K562 (cell line): Measurements from ENCODE around the gene STT3B. TPM values are rescaled to one million over a fixed set of nuclear protein-coding genes. Genes with fewer than 3 reads are reported as not detected.
A peak's percentile ranks its signal among the peaks of the same experiment; 100 is the strongest.

Source experiments
- ATAC-seq: fragments of 200-7000 bp; cut with Tn5 transposase; 3 replicates; pipeline ENCODE4 v1.9.1; 2020; ENCODE audit warnings: moderate library complexity
- BruUV-seq: library from RNA; stranded (reverse); fragments of 400-500 nt; replicated peaks from 2 replicates; lab custom pipeline; 2021; lab: Mats Ljungman, UMichigan
- CTCF ChIA-PET: fragments of 300-600 bp; formaldehyde crosslinking; extraction: SDS; loops from one replicate; lab custom pipeline; 2021; ENCODE audit warnings: low intra/inter-chr PET ratio; lab: Yijun Ruan, JAX
- POLR2A ChIA-PET: fragments of 300-600, 350-650 bp; sonication (Branson Sonifier 250); formaldehyde crosslinking; extraction: SDS; loops from one replicate; lab custom pipeline; 2021; ENCODE audit warnings: antibody characterized with exemption, inconsistent platforms; lab: Yijun Ruan, JAX
- DNase-seq, 4 experiments: peaks; one replicate each; pipeline versions ENCODE4 v3.0.0 to v3.0.0-alpha.2; 2011 to 2018; ENCODE audit warnings: low spot score in 3 of 4, mixed read lengths in 3 of 4; ENCODE audit errors: extremely low read depth in 1 of 4
- FAIRE-seq: peaks from 2 replicates; lab custom pipeline; 2011; peaks lifted over from hg19 to GRCh38; lab: Jason Lieb, UNC
- H2AFZ ChIP-seq: 2 replicates; pipeline ENCODE4 v1.6.0; 2011; ENCODE audit warnings: low read depth, low read length, control low read depth, inconsistent platforms
- H3K27ac ChIP-seq: fragments of 200-600 bp; 3 replicates; pipeline ENCODE4 v1.8.0; 2011; ENCODE audit warnings: low read depth, mild to moderate bottlenecking, control low read depth, inconsistent platforms, low read length, moderate library complexity, mixed read lengths; ENCODE audit errors: extremely low read depth
- H3K27me3 ChIP-seq, 2 experiments: fragments of 300-600 bp in 1 of 2; 2 replicates in 1 of 2; 3 replicates in 1 of 2; pipeline versions ENCODE4 v1.6.0 to v1.8.0; 2011; ENCODE audit warnings: inconsistent platforms in 2 of 2, low read length in 2 of 2, mild to moderate bottlenecking in 1 of 2, mixed read lengths in 1 of 2, moderate library complexity in 1 of 2; ENCODE audit not compliant: control insufficient read depth in 2 of 2, insufficient read depth in 2 of 2
- H3K36me3 ChIP-seq: fragments of 300-600 bp; 3 replicates; pipeline ENCODE4 v1.8.0; 2011; ENCODE audit warnings: mild to moderate bottlenecking, low read length, inconsistent platforms; ENCODE audit not compliant: control insufficient read depth, insufficient read depth
- H3K4me1 ChIP-seq, 2 experiments: fragments of 200-600 bp in 1 of 2; replicated peaks in 1 of 2; 2 replicates in 1 of 2; 3 replicates in 1 of 2; pipeline versions ENCODE4 v1.5.1 to v1.8.0; 2011; ENCODE audit warnings: inconsistent platforms in 2 of 2, low read length in 2 of 2, mild to moderate bottlenecking in 1 of 2, mixed read lengths in 1 of 2, moderate library complexity in 1 of 2; ENCODE audit not compliant: control insufficient read depth in 2 of 2, insufficient read depth in 2 of 2
- H3K4me2 ChIP-seq: 2 replicates; pipeline ENCODE4 v1.6.1; 2011; ENCODE audit warnings: low read length, control low read depth, inconsistent platforms, mixed read lengths; ENCODE audit not compliant: insufficient read depth
- H3K4me3 ChIP-seq: fragments of 200-600 bp; sonication (generic), shearing (Covaris generic); 2 replicates; pipeline ENCODE4 v1.5.1; 2016; ENCODE audit warnings: control low read depth, inconsistent platforms
- H3K79me2 ChIP-seq: fragments of 200-600 bp; 3 replicates; pipeline ENCODE4 v1.8.0; 2011; ENCODE audit warnings: low read length, inconsistent platforms; ENCODE audit not compliant: control insufficient read depth, insufficient read depth
- H3K9ac ChIP-seq, 2 experiments: 2 replicates each; pipeline versions ENCODE4 v1.6.0 to v1.6.1; 2011; ENCODE audit warnings: low read depth in 2 of 2, low read length in 2 of 2, control low read depth in 1 of 2, inconsistent platforms in 1 of 2, mild to moderate bottlenecking in 1 of 2, mixed read lengths in 1 of 2; ENCODE audit not compliant: insufficient read depth in 1 of 2
- H3K9me1 ChIP-seq: one replicate; pipeline ENCODE4 v1.6.0; 2011; ENCODE audit warnings: inconsistent platforms, mild to moderate bottlenecking, low read length, moderate library complexity; ENCODE audit not compliant: control insufficient read depth, insufficient read depth
- H3K9me3 ChIP-seq: replicated peaks from 2 replicates; pipeline ENCODE4 v1.5.1; 2011; ENCODE audit warnings: low read depth, low read length, inconsistent platforms; ENCODE audit not compliant: control insufficient read depth, insufficient read depth
- H4K20me1 ChIP-seq: replicated peaks from 2 replicates; pipeline ENCODE4 v1.6.1; 2011; ENCODE audit warnings: low read length, inconsistent platforms, mixed read lengths; ENCODE audit not compliant: control insufficient read depth, insufficient read depth
- ATF1 ChIP-seq, 2 experiments: fragments of 450-650 bp in 1 of 2; IDR thresholded peaks; 2 replicates each; pipeline ENCODE4 v1.6.1; 2016; ENCODE audit warnings: missing compliant biosample characterization in 1 of 2, missing genetic modification characterization in 1 of 2
- CSDE1 ChIP-seq, 2 experiments: fragments of 450-650 bp; IDR thresholded peaks; 2 replicates each; pipeline ENCODE4 v1.6.1; 2016; ENCODE audit warnings: mild to moderate bottlenecking in 1 of 2
- ETS2 ChIP-seq: IDR thresholded peaks from 2 replicates; pipeline ENCODE4 v1.6.1; 2016; ENCODE audit warnings: borderline replicate concordance, missing genetic modification characterization, mild to moderate bottlenecking, moderate library complexity, missing compliant biosample characterization; ENCODE audit not compliant: poor library complexity, severe bottlenecking
- GTF2B ChIP-seq: IDR thresholded peaks from 2 replicates; pipeline ENCODE4 v1.6.1; 2011; ENCODE audit not compliant: insufficient read length; ENCODE audit errors: extremely low read depth
- JUNB ChIP-seq: fragments of 450-650 bp; formaldehyde crosslinking; conservative IDR thresholded peaks from 2 replicates; pipeline ENCODE4 v1.4.0; 2020; ENCODE audit warnings: mild to moderate bottlenecking
- KDM2B ChIP-seq: fragments of 250-450 bp; sonication (Bioruptor Pico); IDR thresholded peaks from 2 replicates; pipeline ENCODE4 v1.8.0; 2021; ENCODE audit warnings: mild to moderate bottlenecking, moderate library complexity
- KHSRP ChIP-seq: fragments of 450-650 bp; IDR thresholded peaks from 2 replicates; pipeline ENCODE4 v1.6.1; 2017
- MIER1 ChIP-seq: fragments of 450-650 bp; IDR thresholded peaks from 2 replicates; pipeline ENCODE4 v1.6.1; 2016; ENCODE audit warnings: antibody characterized with exemption, mild to moderate bottlenecking, low read depth
- PRMT5 ChIP-seq: sonication (generic); formaldehyde crosslinking; IDR thresholded peaks from 2 replicates; pipeline ENCODE4 v1.5.0; 2020; ENCODE audit warnings: missing genetic modification reagents
- TAF1 ChIP-seq: IDR thresholded peaks from 2 replicates; pipeline ENCODE4 v1.6.1; 2011; ENCODE audit warnings: mild to moderate bottlenecking, low read length, moderate library complexity; ENCODE audit not compliant: insufficient read depth, control insufficient read depth, severe bottlenecking; ENCODE audit errors: extremely low read depth
- ZNF507 ChIP-seq: conservative IDR thresholded peaks from 2 replicates; pipeline ENCODE4 v1.6.1; 2017; ENCODE audit warnings: missing genetic modification characterization, missing compliant biosample characterization
- WGBS: fragments of 100-300 bp; shearing (Covaris generic); methylation state at CpG from one replicate; pipeline ENCODE4 v1.1.6; 2016; ENCODE audit warnings: low coverage, mixed read lengths; ENCODE audit not compliant: insufficient coverage; ENCODE audit errors: missing lambda C conversion rate; 5-methylcytosine and 5-hydroxymethylcytosine counted together
- in situ Hi-C: fragments of 300-500 bp; cut with MboI; formaldehyde crosslinking; loops from 4 replicates; pipeline ENCODE4 v1.15.0; 2018; ENCODE audit warnings: inconsistent platforms, mixed read lengths
- intact Hi-C: fragments of 100-400 bp; cut with micrococcal nuclease; formaldehyde crosslinking; loops from 2 replicates; pipeline ENCODE4 v1.14.2; 2022
- polyA plus RNA-seq, 8 experiments: library from polyadenylated mRNA; depleted of rRNA in 4 of 8; stranded (reverse) in 5 of 8; unstranded in 3 of 8; fragments of >200 nt; fragmentation: Nextera tagmentation in 2 of 8; fragmentation: Illumina TruSeq in 1 of 8; extraction: Ambion mirVana in 2 of 8; extraction: Trizol in 1 of 8; gene quantifications; 2 replicates each; pipeline versions ENCODE4 v1.2.1 to v1.2.3, GENCODE V29; 2011 to 2014; ENCODE audit warnings: inconsistent platforms in 1 of 8, missing spikeins in 1 of 8
- total RNA-seq, 7 experiments: library from RNA; depleted of rRNA in 6 of 7; stranded (reverse); fragments of >200 nt in 6 of 7; fragmentation: Illumina TruSeq in 2 of 7; extraction: Trizol in 2 of 7; gene quantifications; 2 replicates each; pipeline versions ENCODE4 v1.2.1 to v1.2.3, GENCODE V29; 2011 to 2021; ENCODE audit warnings: low replicate concordance in 1 of 7

Gene STT3B
- total and polyA plus RNA-seq, 9 of the 15 experiments (the other 6 are each of a cell fraction or from before 2014, with no cell fraction given), result 22.4 to 147 (median 100) TPM

- Histone ChIP-seq H3K9ac (no peak overlapping the region), H3K9me3 (no peaks in the 10 kb centered on the region), H3K27ac (no peak overlapping the region), H4K20me1 (peaks cover 31% of the 10 kb centered on the region), H3K9me1 (peaks cover 2% of the 10 kb centered on the region), H3K27me3 (no peaks in the 10 kb centered on the region), H3K36me3 (no peaks in the 10 kb centered on the region), H3K4me1 (peaks cover 0 to 9% of the 10 kb centered on the region in 2 experiments; a peak in 3 of 5 replicates), H2AFZ (no peak overlapping the region), H3K4me3 (no peak overlapping the region), H3K79me2 (peaks cover 97% of the 10 kb centered on the region), H3K4me2 (no peak overlapping the region)
- FAIRE-seq (no peak), DNase-seq (no peak), ATAC-seq (no peak)
- in situ Hi-C loops (no loop called here), intact Hi-C loops (no loop called here)
- ChIA-PET POLR2A (no interaction called here), CTCF (no interaction called here)
- no TSS peak for BruUV-seq
- 82% methylated on average over 2 of the region's 2 CpGs for WGBS
- TF ChIP-seq ZNF507 (0 out of 2 replicates have a peak, but pooled peaks have one; percentile 28), ETS2 (tag) (no peak)
Observed at GRCh38 chr3:31559872-31560534, 27.3 kb downstream of the STT3B start.

- H4K20me1 ChIP-seq, result peaks cover 47% of the 10 kb centered on the region
- TF ChIP-seq KDM2B (CRISPR knock-in tag) (no peak), CSDE1 (IDR thresholded peaks at IDR 0.05) (no peak), PRMT5 (no peak), GTF2B (no peak), MIER1 (no peak), ATF1 (CRISPR knock-in tag; IDR thresholded peaks at IDR 0.05) (no peak), ATF1 (tag; IDR thresholded peaks at IDR 0.05) (no peak), JUNB (no peak), KHSRP (no peak), TAF1 (no peak)
Observed at GRCh38 chr3:31561891-31562290, 29.2 kb downstream of the STT3B start.

More at GRCh38 chr3:31561891-31562290, 29.2 kb downstream of the STT3B start:
- in situ Hi-C loops, result no loop called here
- H2AFZ ChIP-seq, result no peak overlapping the region
- intact Hi-C loops, result no loop called here
- no peaks in the 10 kb centered on the region for H3K36me3 ChIP-seq
- H3K9ac ChIP-seq, result no peak overlapping the region; a peak in 1 of 4 replicates
- DNase-seq (no peak), FAIRE-seq (no peak), ATAC-seq (peak; percentile 13)
- 80% methylated on average over 5 of the region's 5 CpGs for WGBS
- BruUV-seq, result no TSS peak
- H3K27me3 ChIP-seq, result no peaks in the 10 kb centered on the region
- H3K4me1 ChIP-seq, result peaks cover 6 to 9% of the 10 kb centered on the region in 2 experiments; a peak in 3 of 5 replicates
- POLR2A ChIA-PET, result no interaction called here
- peaks cover 97% of the 10 kb centered on the region for H3K79me2 ChIP-seq
- H3K4me3 ChIP-seq, result no peak overlapping the region
- no peak overlapping the region for H3K4me2 ChIP-seq
- no peak overlapping the region for H3K27ac ChIP-seq
- CTCF ChIA-PET, result no interaction called here
- peaks cover 2% of the 10 kb centered on the region for H3K9me1 ChIP-seq
- no peaks in the 10 kb centered on the region for H3K9me3 ChIP-seq
